HepG2 (cell line): ENCODE data around the gene SP140L. TPM values are rescaled to one million over a fixed set of nuclear protein-coding genes. Genes with fewer than 3 reads are reported as not detected.

Experiments
- AGO2 ChIP-seq: fragments of 200-400 bp; formaldehyde crosslinking; optimal IDR thresholded peaks from 2 replicates; pipeline ENCODE3; 2017; ENCODE audit warnings: mild to moderate bottlenecking, low read depth, low read length, moderate library complexity
- ATF1 ChIP-seq: IDR thresholded peaks from 2 replicates; pipeline ENCODE4 v1.6.1; 2016; ENCODE audit warnings: mild to moderate bottlenecking, control low read depth
- EZH2 ChIP-seq: conservative IDR thresholded peaks from 2 replicates; pipeline ENCODE4 v1.6.1; 2012; ENCODE audit warnings: mild to moderate bottlenecking, low read depth, low read length, moderate library complexity
- FOXC1 ChIP-seq: sonication (generic); formaldehyde crosslinking; IDR thresholded peaks from 2 replicates; pipeline ENCODE4 v1.8.0; 2022; ENCODE audit warnings: mild to moderate bottlenecking, missing genetic modification reagents, borderline replicate concordance
- GATA4 ChIP-seq: sonication (generic); IDR thresholded peaks from 2 replicates; pipeline ENCODE4 v1.6.1; 2016; ENCODE audit warnings: antibody characterized with exemption, low read depth, borderline replicate concordance
- JARID2 ChIP-seq: sonication (generic); formaldehyde crosslinking; IDR thresholded peaks from 2 replicates; pipeline ENCODE4 v1.8.1; 2023; ENCODE audit warnings: missing genetic modification reagents, inconsistent platforms; ENCODE audit not compliant: insufficient replicate concordance
- KAT8 ChIP-seq: IDR thresholded peaks from 2 replicates; pipeline ENCODE4 v1.6.1; 2016; ENCODE audit warnings: missing genetic modification reagents, missing compliant biosample characterization
- KMT2B ChIP-seq: IDR thresholded peaks from 2 replicates; pipeline ENCODE4 v1.6.1; 2016; ENCODE audit warnings: missing genetic modification reagents, missing compliant biosample characterization
- NONO ChIP-seq, 2 experiments: fragments of 450-650 bp in 1 of 2; sonication (generic) in 1 of 2; formaldehyde crosslinking in 1 of 2; IDR thresholded peaks in 1 of 2; conservative IDR thresholded peaks in 1 of 2; 2 replicates each; pipeline versions ENCODE4 v1.6.1 to v1.8.0; 2017 to 2022; ENCODE audit warnings: mild to moderate bottlenecking in 1 of 2, missing genetic modification reagents in 1 of 2, moderate library complexity in 1 of 2
- ZNF335 ChIP-seq: sonication (generic); formaldehyde crosslinking; IDR thresholded peaks from 2 replicates; pipeline ENCODE4 v1.4.0; 2020; ENCODE audit warnings: missing genetic modification reagents
- ZNF891 ChIP-seq: sonication (generic); formaldehyde crosslinking; IDR thresholded peaks from 2 replicates; pipeline ENCODE4 v1.5.0; 2020; ENCODE audit warnings: mild to moderate bottlenecking, missing genetic modification reagents
- polyA plus RNA-seq, 8 experiments: library from polyadenylated mRNA; depleted of rRNA in 3 of 8; stranded (reverse) in 7 of 8; unstranded in 1 of 8; fragments of >200 nt; fragmentation: Illumina TruSeq in 4 of 8; extraction: Trizol in 4 of 8; gene quantifications; 2 replicates each; pipeline versions ENCODE4 v1.2.1 to v1.2.3, GENCODE V29; 2011 to 2016; ENCODE audit warnings: low read depth in 4 of 8, missing spikeins in 1 of 8, mixed read lengths in 1 of 8; ENCODE audit not compliant: insufficient read depth in 1 of 8
- total RNA-seq, 5 experiments: library from RNA; depleted of rRNA; stranded (reverse); fragments of >200 nt; fragmentation: Illumina TruSeq; extraction: Trizol; gene quantifications; 2 replicates each; pipeline ENCODE4 v1.2.3, GENCODE V29; 2016; ENCODE audit warnings: low read depth in 1 of 5
- TF ChIP-seq, protein P1 (sequence below): sonication (generic); formaldehyde crosslinking; IDR thresholded peaks from 2 replicates; pipeline ENCODE4 v1.8.0; 2022; ENCODE audit warnings: missing genetic modification reagents, mild to moderate bottlenecking, borderline replicate concordance
- TF ChIP-seq, protein P2 (sequence below): IDR thresholded peaks from 2 replicates; pipeline ENCODE4 v1.6.1; 2016; ENCODE audit warnings: low read depth, control low read depth
- TF ChIP-seq, protein P3 (sequence below): sonication (generic); formaldehyde crosslinking; IDR thresholded peaks from 2 replicates; pipeline ENCODE4 v1.4.0; 2020; ENCODE audit warnings: missing genetic modification reagents
- TF ChIP-seq, protein P4 (sequence below): sonication (generic); formaldehyde crosslinking; IDR thresholded peaks from 2 replicates; pipeline ENCODE4 v1.4.0; 2020; ENCODE audit warnings: mild to moderate bottlenecking, missing genetic modification reagents

The SP140L gene
- total and polyA plus RNA-seq, 2 of the 13 experiments (the other 11 are each of a cell fraction or from before 2014, with no cell fraction given): 10.9 to 17.5 TPM

DNA sequence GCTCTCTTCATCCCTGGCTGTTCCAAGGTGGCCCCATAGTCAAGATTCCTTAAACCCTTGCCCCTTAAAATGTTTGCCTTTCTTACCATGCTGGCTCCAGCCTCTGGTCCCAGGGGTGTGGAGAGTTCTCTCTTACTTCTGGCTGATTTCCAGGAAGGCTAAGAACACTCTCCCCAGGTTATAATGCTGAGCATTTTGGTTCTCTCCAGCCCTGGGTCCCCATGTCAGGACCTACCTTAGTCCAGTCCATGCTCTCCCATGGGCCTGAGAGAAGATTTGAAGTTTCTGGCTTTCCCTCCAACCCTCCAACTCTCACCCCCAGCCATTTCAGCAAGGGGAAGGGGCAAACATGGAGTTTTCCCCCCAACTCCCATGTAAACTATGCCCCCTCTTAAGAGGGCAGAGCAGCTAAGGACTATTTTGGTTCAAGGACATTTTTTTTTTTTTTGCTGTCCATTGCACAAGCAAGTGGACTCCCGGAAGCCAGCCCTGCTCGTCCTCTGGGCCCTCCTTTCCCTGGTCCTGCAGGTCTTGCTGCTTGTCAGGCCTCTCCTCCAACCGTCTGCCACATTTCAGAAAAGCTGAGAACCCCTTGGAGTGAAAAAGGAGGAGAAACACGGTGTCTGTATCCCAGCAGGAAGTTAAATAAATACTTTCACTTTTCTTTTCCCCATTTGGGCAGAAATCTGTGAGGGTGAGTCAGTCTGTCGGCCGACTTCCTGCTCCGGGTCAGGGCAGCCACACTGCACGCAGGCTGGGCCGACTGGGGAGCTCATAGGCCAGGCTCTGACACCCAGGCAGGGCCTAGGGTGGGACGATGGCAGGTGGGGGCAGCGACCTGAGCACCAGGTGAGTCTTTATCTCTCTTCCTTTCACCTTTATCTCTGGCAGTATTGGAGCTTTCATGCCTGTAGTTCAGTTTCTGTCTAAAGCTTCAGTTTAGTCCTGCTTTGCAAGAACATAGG lies at the start of gene SP140L (continued):
- TF ChIP-seq, protein P1, sequence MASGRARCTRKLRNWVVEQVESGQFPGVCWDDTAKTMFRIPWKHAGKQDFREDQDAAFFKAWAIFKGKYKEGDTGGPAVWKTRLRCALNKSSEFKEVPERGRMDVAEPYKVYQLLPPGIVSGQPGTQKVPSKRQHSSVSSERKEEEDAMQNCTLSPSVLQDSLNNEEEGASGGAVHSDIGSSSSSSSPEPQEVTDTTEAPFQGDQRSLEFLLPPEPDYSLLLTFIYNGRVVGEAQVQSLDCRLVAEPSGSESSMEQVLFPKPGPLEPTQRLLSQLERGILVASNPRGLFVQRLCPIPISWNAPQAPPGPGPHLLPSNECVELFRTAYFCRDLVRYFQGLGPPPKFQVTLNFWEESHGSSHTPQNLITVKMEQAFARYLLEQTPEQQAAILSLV (CRISPR knock-in tag): no peak
- TF ChIP-seq, protein P2, sequence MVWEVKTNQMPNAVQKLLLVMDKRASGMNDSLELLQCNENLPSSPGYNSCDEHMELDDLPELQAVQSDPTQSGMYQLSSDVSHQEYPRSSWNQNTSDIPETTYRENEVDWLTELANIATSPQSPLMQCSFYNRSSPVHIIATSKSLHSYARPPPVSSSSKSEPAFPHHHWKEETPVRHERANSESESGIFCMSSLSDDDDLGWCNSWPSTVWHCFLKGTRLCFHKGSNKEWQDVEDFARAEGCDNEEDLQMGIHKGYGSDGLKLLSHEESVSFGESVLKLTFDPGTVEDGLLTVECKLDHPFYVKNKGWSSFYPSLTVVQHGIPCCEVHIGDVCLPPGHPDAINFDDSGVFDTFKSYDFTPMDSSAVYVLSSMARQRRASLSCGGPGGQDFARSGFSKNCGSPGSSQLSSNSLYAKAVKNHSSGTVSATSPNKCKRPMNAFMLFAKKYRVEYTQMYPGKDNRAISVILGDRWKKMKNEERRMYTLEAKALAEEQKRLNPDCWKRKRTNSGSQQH (CRISPR knock-in tag): 0 out of 2 replicates have a peak, but pooled peaks have one; percentile 61
- TF ChIP-seq EZH2 (no peak), KMT2B (CRISPR knock-in tag) (peak; percentile 94), KAT8 (CRISPR knock-in tag) (peak; percentile 98), ATF1 (CRISPR knock-in tag) (peak; percentile 36; the same call in 1 of the 2 replicates), ZNF335 (peak; percentile 77; the same call in 1 of the 2 replicates), NONO (IDR thresholded peaks at IDR 0.05) (no peak), NONO (CRISPR knock-in tag; conservative IDR thresholded peaks at IDR 0.05) (peak; percentile 58; the same call in 1 of the 2 replicates), AGO2 (no peak), FOXC1 (CRISPR knock-in tag) (no peak), GATA4 (no peak; the same call in 1 of the 2 replicates), JARID2 (CRISPR knock-in tag) (no peak), ZNF891 (CRISPR knock-in tag) (no peak; the same call in 1 of the 2 replicates)
- TF ChIP-seq, protein P3, sequence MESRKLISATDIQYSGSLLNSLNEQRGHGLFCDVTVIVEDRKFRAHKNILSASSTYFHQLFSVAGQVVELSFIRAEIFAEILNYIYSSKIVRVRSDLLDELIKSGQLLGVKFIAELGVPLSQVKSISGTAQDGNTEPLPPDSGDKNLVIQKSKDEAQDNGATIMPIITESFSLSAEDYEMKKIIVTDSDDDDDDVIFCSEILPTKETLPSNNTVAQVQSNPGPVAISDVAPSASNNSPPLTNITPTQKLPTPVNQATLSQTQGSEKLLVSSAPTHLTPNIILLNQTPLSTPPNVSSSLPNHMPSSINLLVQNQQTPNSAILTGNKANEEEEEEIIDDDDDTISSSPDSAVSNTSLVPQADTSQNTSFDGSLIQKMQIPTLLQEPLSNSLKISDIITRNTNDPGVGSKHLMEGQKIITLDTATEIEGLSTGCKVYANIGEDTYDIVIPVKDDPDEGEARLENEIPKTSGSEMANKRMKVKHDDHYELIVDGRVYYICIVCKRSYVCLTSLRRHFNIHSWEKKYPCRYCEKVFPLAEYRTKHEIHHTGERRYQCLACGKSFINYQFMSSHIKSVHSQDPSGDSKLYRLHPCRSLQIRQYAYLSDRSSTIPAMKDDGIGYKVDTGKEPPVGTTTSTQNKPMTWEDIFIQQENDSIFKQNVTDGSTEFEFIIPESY (CRISPR knock-in tag): no peak
- TF ChIP-seq, protein P4, sequence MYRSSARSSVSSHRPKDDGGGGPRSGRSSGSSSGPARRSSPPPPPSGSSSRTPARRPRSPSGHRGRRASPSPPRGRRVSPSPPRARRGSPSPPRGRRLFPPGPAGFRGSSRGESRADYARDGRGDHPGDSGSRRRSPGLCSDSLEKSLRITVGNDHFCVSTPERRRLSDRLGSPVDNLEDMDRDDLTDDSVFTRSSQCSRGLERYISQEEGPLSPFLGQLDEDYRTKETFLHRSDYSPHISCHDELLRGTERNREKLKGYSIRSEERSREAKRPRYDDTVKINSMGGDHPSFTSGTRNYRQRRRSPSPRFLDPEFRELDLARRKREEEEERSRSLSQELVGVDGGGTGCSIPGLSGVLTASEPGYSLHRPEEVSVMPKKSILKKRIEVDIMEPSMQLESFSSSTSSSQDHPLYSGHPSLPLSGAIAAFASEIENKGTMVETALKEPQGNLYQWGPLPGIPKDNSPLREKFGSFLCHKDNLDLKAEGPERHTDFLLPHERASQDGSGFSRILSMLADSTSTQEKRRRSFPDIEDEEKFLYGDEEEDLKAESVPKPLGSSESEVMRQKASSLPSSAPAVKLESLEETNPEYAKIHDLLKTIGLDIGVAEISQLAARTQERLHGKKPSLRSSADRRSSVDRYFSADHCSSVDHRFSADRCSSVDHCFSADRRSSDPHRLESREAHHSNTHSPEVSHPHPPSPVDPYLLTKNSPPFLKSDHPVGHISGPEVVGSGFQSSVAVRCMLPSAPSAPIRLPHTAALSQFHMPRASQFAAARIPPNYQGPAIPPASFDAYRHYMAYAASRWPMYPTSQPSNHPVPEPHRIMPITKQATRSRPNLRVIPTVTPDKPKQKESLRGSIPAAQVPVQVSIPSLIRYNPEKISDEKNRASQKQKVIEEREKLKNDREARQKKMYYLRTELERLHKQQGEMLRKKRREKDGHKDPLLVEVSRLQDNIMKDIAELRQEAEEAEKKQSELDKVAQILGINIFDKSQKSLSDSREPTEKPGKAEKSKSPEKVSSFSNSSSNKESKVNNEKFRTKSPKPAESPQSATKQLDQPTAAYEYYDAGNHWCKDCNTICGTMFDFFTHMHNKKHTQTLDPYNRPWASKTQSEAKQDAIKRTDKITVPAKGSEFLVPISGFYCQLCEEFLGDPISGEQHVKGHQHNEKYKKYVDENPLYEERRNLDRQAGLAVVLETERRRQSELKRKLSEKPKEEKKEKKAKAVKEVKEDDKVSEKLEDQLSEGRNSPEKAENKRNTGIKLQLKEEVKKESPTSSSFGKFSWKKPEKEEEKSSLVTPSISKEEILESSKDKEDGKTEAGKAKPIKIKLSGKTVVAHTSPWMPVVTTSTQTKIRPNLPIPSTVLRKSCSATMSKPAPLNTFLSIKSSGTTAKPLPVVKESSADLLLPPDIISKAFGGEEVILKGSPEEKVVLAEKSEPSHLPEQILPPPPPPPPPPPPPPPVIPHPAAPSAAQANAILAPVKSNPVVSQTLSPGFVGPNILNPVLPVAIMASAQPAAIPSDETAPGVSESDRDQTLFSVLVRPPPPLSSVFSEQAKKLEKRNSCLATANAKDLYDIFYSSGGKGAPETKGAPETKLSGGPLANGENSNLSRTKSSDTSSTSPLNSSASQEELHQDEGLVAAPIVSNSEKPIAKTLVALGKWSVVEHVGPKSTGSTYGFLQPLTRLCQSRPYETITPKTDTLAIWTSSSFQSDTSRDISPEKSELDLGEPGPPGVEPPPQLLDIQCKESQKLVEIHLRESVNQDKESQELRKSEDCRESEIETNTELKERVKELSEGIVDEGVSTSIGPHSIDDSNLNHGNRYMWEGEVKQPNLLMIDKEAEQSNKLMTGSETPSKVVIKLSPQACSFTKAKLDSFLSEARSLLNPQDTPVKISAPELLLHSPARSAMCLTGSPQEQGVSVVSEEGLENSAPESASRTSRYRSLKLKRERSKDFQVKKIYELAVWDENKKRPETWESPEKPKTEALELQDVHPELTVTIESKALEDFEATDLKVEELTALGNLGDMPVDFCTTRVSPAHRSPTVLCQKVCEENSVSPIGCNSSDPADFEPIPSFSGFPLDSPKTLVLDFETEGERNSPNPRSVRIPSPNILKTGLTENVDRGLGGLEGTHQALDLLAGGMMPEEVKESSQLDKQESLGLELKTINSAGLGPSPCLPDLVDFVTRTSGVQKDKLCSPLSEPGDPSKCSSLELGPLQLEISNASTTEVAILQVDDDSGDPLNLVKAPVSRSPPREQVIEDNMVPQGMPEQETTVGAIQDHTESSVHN (CRISPR knock-in tag): no peak
